ES-I3 (cell line): Measurements from ENCODE around the gene BNIP5.

ENCODE experiments used
- H3K36me3 ChIP-seq: 2 replicates; pipeline ENCODE4 v1.6.1; 2013; ENCODE audit warnings: mild to moderate bottlenecking, low read length, control low read depth, moderate library complexity; ENCODE audit not compliant: insufficient read depth
- H3K4me1 ChIP-seq: 2 replicates; pipeline ENCODE4 v1.6.1; 2013; ENCODE audit warnings: mild to moderate bottlenecking, control low read depth, low read length; ENCODE audit not compliant: insufficient read depth
- H3K9ac ChIP-seq: 2 replicates; pipeline ENCODE4 v1.6.1; 2013; ENCODE audit warnings: low read depth, mild to moderate bottlenecking, low read length, moderate library complexity
- H3K9me3 ChIP-seq: 2 replicates; pipeline ENCODE4 v1.6.1; 2013; ENCODE audit warnings: mild to moderate bottlenecking, low read length, moderate library complexity; ENCODE audit not compliant: control insufficient read depth, insufficient read depth

Gene BNIP5

DNA sequence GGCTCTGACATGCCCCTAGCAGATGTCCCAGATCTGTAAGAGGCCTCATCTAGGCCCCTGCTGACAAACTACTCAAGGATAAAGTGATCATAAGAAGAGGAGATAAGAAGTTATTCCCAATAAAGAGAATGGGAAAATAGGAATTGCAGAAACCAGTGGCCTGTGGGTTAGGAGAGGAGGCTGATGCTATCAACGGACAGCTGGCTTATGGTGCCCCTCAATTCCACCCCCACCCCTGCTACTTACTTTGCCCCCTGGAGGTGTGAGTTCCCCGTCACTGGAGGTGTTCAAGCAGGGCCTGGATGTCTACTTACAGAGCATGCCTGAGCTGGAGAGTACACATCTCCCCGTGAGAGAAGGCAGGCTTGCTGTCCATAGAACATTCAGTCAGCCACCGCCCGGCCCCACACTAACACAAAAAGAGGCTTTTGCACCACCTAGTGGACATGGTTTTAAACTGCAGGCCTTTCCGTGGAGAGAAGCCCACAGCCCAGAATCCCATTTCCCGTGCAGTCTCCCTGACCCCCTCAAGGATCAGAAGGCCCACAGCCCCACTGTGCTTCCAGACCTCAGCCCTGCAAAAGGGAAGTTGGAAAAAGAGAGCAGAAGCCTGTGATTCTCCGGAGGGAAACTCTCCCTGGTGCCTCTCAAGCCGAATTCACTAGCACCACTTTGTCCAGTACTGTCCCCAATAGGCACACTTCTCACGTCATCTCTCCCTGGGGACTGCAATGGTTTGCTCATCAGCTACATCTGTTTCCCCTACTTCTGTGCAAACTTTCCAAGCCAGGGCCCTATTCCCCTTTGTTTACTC is 23.8 kb upstream of the BNIP5 start:
- no peak overlapping the region for H3K9ac ChIP-seq

GRCh38 chr6:36358226-36358915 is 21.7 kb upstream of the BNIP5 start:
- Histone ChIP-seq H3K9me3 (no peaks in the 10 kb centered on the region), H3K4me1 (no peaks in the 10 kb centered on the region), H3K9ac (no peak overlapping the region)

More for the DNA sequence above, 23.8 kb upstream of the BNIP5 start:
- Histone ChIP-seq H3K4me1 (no peaks in the 10 kb centered on the region), H3K9me3 (no peaks in the 10 kb centered on the region), H3K36me3 (no peaks in the 10 kb centered on the region)

GRCh38 chr6:36357872-36358225 is 21.2 kb upstream of the BNIP5 start:
- Histone ChIP-seq H3K36me3 (no peaks in the 10 kb centered on the region), H3K9me3 (no peaks in the 10 kb centered on the region), H3K4me1 (no peaks in the 10 kb centered on the region), H3K9ac (no peak overlapping the region)

More at GRCh38 chr6:36358226-36358915, 21.7 kb upstream of the BNIP5 start:
- H3K36me3 ChIP-seq: no peaks in the 10 kb centered on the region

- Histone ChIP-seq H3K9ac (no peak overlapping the region), H3K9me3 (no peaks in the 10 kb centered on the region), H3K36me3 (no peaks in the 10 kb centered on the region), H3K4me1 (no peaks in the 10 kb centered on the region)
Measured at GRCh38 chr6:36355819-36356218, 19.1 kb upstream of the BNIP5 start.

DNA sequence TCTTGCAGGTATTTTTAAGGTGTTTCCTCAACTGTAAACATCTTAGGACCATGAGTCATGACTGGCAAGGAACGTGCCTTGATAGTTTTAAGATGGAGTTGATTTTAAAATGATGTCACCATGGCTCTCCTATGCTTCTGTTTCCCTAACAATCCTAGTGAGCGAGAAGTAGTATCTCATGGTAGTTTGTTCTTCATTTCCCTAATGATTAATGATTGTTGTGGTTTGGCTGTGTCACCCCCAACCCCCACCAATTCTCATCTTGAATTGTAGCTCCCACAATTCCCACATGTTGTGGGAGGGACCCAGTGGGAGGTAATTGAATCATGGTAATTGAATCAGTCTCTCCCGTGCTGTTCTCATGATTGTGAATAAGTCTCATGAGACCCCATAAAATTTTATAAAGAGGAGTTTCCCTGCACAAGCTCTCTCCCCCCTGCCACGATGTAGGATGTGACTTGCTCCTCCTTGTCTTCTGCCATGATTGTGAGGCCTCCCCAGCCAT is 16.8 kb upstream of the BNIP5 start:
- Histone ChIP-seq H3K9ac (no peak overlapping the region), H3K4me1 (no peaks in the 10 kb centered on the region), H3K36me3 (no peaks in the 10 kb centered on the region), H3K9me3 (no peaks in the 10 kb centered on the region)

- no peaks in the 10 kb centered on the region for H3K4me1 ChIP-seq
- no peaks in the 10 kb centered on the region for H3K9me3 ChIP-seq
- H3K36me3 ChIP-seq: no peaks in the 10 kb centered on the region
- H3K9ac ChIP-seq: no peak overlapping the region
Measured at GRCh38 chr6:36352477-36353157, 15.9 kb upstream of the BNIP5 start.

- no peak overlapping the region for H3K9ac ChIP-seq
- H3K9me3 ChIP-seq: no peaks in the 10 kb centered on the region
- peaks cover 5% of the 10 kb centered on the region; the same call in 1 of the 2 replicates for H3K4me1 ChIP-seq
- H3K36me3 ChIP-seq: no peaks in the 10 kb centered on the region
Measured at GRCh38 chr6:36350681-36351571, 14.2 kb upstream of the BNIP5 start.

DNA sequence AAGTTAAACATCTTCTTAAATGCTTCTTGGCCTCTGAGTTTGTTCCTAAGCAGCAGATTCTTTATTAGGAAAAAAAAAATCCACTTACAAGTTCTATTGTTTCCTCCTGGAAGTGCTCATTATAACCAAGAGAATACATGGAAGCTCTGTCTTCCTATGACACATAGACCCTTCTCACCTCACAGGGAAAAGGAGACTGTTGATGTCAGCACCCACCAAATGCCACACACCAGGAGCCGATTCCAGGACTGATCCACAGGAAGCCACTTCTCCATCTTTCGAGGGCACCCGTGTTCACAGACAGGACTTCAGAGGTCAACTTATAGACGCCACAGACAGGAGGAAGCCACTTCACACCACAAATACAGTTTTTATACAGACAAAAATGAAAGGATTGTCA is 13.4 kb upstream of the BNIP5 start:
- H3K9me3 ChIP-seq: no peaks in the 10 kb centered on the region
- peaks cover 10% of the 10 kb centered on the region; the same call in 1 of the 2 replicates for H3K4me1 ChIP-seq
- no peak overlapping the region for H3K9ac ChIP-seq
- H3K36me3 ChIP-seq: no peaks in the 10 kb centered on the region

DNA sequence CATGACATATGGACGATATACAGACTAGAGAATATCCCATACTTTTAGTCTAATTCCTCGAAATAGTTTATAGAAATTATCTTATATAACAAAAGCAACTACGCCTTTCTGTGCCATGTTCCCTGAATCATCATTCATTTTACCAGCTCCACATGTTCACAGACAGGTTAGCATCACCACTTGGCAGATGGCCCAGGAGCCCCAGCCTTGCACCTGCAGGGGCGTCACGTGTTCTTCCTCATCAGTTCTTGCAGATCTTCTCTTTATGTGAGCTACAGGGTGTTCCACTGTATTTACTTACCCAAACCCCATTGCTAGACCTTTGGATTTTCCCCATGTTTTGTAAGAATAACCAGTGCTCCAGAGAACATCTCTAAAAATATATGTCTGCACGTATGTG is 12.6 kb upstream of the BNIP5 start:
- Histone ChIP-seq H3K9me3 (no peaks in the 10 kb centered on the region), H3K9ac (no peak overlapping the region), H3K36me3 (no peaks in the 10 kb centered on the region), H3K4me1 (peaks cover 10% of the 10 kb centered on the region; the same call in 1 of the 2 replicates)

DNA sequence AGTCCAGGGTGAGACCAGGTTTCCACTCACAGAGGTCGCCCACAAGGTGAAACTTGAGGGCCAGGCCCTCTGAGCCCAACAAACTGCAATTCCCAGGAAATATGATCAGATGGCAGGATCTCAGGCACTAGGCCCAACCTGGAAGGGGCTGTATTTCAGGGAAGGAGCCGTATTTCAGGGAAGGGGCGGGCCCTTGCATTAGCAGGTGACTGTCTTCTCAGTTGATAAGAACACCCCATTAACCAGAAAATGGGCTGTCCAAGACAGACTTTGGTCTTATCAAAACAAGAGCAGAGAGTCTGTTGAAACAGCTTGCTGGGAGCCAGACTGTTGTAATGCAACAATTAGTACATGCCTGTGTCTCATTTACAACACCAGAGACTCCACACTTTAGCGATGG is 10.9 kb upstream of the BNIP5 start:
- Histone ChIP-seq H3K9me3 (no peaks in the 10 kb centered on the region), H3K36me3 (no peaks in the 10 kb centered on the region), H3K9ac (no peak overlapping the region), H3K4me1 (peaks cover 10% of the 10 kb centered on the region; the same call in 1 of the 2 replicates)

GRCh38 chr6:36346486-36347273 is 10.0 kb upstream of the BNIP5 start:
- no peaks in the 10 kb centered on the region for H3K36me3 ChIP-seq
- peaks cover 10% of the 10 kb centered on the region; the same call in 1 of the 2 replicates for H3K4me1 ChIP-seq
- H3K9me3 ChIP-seq: no peaks in the 10 kb centered on the region
- H3K9ac ChIP-seq: no peak overlapping the region

DNA sequence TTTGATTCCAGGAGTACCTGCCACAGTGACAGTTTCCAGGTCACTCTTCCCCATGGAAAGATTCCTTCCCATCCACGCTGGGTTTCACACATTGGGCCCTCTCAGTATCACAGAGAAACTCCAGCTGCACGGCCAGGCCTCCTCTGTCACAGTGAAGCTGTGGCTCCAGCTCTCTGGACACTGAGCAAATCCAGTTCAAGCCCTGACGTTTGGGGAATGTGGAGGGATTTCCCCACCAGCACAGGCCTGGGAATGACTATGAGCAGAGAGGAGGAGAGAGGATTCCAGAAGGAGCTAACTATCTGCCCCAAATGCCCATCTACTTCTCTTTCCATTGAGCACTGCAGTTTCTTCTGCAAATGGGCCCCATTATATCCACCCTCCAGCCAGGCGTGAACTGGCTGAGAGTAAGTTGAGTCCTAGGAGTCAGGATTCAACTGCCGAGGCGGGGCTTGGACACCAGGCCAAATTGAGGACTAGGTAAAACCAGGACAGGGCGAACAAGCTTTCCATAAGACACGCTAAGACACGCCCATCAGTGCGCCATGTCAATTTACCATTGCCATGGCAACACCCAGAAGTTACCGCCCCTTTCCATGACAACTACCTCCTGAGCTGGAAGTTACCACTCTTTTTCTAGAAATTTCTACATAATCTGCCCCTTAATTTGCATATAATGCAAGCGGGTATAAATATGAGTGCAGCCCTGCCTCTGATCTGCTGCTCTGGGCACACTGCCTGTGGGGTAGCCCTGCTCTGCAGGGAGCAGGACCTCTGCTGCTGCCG is 9.2 kb upstream of the BNIP5 start:
- H3K4me1 ChIP-seq: peaks cover 10% of the 10 kb centered on the region; the same call in 1 of the 2 replicates
- H3K9ac ChIP-seq: no peak overlapping the region

More for the DNA sequence above, 9.2 kb upstream of the BNIP5 start:
- Histone ChIP-seq H3K9me3 (no peaks in the 10 kb centered on the region), H3K36me3 (no peaks in the 10 kb centered on the region)
